Stimulated activated CD8-positive, alpha-beta memory T cell treated with anti-CD3 and anti-CD28 coated beads, Interleukin-7, amount 100 ng/mL, for 1 hour (primary cell): ENCODE results near the gene AGPS.
"Not testable (repeated sequence)": the region's sequence is repeated elsewhere in the genome, so short reads cannot be mapped to it uniquely, and the experiment has no call there.

Experiments
- DNase-seq, 2 donors: peaks; one replicate each; pipeline ENCODE4 v3.0.0-alpha.2; 2020; ENCODE audit warnings: low read depth in 2 of 2

AGPS gene

DNA sequence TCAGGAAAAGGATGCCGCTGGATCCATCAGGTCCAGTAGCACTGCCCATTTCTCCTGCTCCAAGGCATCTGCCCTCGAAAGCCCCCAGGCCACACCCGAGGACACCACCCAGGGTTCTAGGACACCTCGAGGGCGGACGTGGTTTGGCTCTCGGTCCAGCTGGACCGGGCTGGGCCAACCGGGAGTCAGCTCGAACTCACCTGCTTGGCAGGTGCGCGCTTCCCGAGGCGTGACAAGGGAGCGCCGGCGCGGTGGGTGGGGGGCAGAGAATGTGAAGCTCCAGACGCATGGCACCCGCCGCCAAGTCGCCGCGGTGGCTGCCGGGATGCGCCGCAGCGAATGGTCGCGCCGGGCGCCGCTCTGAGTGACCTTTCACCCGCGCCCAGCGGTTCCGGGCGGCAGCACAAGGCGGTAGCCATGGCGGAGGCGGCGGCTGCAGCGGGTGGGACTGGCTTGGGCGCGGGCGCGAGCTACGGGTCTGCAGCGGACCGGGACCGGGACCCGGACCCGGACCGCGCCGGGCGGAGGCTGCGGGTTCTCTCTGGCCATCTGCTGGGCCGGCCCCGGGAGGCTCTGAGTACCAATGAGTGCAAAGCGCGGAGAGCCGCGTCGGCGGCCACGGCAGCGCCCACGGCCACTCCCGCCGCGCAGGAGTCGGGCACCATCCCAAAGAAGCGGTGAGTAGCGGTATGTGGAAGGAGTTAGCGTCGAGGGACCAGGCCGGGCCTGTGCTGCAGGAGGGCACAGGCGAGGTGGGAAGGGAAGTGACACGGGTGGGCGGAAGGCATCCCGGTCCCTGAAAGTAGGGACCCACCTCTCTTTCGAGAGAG, at the start of gene AGPS:
AGPS (plus strand) TSS at position 401 of the 830 bp plus-strand sequence; CDS start at position 418, 17 bp downstream.
- DNase-seq = peak; percentile 46 to 53

DNA sequence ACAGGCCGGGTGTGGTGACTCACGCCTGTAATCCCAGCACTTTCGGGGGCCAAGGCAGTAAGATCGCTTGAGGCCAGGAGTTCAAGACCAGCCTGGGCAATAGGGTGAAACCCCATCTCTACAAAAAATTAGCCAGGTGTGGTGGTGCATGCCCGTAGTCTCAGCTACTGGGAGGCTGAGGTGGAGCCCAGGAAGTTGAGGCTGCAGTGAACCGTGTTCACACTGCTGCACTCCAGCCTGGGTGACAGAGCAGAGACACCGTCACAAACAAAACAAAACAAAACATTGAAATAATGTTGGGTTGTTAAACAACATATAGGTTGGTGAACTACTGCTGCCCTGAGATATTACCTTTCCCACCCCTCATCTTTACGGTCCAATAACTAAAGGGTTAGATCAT, 48.8 kb upstream of the AGPS start:
- DNase-seq = no peak

DNA sequence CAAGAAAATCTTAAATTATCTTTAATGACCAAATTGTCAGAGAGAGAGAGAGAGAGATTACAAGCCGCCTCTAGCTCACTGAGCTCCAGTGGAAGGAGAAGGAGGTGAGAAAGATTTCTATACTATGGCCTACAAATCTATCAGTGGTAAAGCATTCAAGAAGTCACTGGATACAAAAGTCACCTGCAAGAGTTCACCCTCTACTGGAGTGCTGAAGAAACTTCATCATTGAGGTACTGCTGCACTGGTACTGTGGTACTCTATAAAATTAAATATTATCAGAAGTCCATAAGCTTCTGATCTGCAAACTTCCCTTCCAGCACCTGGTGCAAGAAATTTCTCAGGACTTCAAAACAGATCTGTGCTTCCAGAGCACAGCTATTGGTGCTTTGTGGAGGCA, 48.3 kb upstream of the AGPS start:
- no peak for DNase-seq

DNA sequence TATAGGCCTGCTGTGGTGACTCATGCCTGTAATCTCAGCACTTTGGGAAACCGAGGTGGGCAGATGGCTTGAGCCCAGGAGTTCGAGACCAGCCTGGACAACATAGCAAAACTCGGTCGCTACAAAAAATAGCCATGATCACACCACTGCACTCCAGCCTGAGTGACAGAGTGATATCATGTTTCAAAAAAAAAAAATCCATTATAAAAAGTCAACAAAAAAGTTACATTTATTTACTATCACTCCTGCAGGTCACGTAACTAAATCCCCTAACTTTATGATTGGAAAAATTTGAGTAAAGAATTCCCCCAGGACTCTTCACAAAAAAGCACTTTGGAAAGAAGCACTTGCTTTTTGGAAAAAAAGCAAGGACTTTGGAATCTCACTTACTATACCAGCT, 46.4 kb upstream of the AGPS start:
- DNase-seq = no peak

DNA sequence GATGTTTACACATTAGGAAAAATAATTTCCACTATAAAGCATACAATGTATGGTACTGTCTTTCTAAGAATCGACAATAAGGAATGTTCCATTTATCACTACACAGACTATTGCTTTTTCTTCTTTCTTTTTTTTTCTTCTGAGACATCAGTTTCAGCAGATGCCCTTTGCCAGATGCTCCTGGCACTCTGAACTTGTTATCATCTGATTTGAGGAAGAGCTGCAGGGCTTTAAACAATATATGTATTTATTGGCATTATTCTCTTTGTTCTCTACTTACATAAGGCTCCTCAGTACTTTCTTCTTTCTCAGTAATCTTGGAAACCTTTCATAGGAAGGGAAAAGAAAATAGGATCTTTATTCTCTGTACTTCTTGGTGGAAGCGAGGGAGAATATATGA, 45.0 kb upstream of the AGPS start:
- no peak for DNase-seq

DNA sequence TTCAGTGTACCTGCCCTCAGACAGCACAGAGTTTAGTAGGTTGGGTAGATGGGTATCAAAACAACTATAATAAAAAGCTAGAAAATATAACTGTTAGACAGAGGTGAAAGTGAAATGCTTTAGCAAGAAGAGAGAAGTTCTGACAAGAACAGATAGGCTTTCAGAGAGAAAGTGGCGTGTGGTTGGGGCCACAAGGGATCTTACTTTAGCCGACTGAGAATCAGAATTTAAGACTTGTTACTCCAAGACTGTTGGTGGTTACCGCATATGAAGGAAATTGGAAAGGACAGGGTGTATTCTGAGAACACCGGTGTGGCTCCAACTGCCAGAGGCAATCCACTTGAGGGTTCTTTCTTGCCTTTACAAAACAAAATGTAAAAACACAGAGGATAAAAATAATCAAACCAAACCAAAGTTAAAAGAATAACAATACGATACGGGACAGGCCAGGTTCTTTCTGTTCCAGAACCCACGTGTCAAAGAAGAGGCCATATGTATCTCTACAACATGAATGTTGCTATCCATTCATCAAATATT, 44.4 kb upstream of the AGPS start:
- no peak for DNase-seq

DNA sequence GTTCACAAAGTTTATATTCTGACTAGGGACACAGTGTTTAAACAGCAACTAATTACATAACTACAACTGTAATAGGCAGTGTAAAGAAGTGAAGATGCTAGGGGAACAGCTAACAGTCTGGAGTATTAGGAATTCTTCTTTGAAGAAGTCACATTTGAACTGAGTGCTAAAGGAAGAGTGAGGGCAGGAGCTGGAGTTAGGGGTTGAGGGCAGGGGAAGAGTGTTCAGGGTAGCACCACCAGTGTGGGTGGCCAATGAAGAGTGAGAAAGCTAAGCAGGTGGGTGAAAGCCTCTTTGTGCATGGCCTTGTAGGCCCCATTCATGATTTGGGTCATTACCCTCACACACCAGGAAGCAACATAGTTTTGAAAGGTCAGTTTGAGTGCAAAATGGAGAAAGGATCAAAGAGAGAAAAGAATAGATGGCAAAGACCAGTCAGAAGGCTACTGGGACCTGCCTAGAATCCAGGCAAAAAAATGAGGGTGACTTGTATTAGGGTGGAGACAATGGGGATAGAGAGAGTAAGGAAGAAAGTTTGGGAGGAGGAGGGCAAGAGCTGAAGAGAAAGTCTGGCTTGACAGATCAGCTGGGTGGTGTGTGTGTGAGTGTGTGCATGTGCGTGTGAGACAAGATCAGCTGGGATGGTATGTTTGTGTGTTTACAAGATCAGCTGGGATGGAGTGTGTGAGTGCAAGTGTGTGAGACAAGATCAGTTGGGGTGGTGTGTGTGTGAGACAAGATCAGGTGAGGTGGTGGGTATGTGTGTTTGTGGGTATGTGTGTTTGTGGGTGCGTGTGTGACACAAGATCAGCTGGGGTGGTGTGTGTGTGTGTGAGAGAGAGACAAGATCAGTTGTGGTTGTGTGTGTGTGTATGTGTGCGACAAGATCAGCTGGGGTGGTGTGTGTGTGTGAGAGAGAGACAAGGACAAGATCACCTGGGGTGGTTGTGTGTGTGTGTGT, 43.6 kb upstream of the AGPS start:
- DNase-seq = no peak

DNA sequence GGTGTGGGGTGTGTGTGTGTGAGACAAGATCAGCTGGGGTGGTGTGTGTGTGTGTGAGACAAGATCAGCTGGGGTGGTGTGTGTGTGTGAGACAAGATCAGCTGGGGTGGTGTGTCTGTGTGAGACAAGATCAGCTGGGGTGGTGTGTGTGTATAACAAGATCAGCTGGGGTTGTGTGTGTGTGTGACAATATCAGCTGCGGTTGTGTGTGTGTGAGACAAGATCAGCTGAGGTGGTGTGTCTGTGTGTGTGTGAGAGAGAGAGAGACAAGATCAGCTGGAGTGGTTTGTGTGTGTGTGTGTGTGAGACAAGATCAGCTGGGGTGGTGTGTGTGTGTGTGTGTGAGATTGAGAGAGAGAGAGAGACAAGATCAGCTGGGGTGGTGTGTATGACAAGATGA, 41.9 kb upstream of the AGPS start:
- DNase-seq = not testable (repeated sequence)

DNA sequence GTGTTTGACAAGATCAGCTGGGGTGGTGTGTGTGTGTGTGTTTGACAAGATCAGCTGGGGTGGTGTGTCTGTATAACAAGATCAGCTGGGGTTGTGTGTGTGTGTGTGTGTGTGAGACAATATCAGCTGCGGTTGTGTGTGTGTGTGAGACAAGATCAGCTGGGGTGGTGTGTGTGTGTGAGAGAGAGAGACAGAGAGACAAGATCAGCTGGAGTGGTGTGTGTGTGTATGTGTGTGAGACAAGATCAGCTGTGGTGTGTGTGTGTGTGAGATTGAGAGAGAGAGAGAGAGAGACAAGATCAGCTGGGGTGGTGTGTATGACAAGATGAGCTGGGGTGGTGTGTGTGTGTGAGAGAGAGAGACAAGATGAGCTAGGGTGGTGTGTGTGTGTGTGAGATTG, 41.5 kb upstream of the AGPS start:
- DNase-seq = not testable (repeated sequence)

DNA sequence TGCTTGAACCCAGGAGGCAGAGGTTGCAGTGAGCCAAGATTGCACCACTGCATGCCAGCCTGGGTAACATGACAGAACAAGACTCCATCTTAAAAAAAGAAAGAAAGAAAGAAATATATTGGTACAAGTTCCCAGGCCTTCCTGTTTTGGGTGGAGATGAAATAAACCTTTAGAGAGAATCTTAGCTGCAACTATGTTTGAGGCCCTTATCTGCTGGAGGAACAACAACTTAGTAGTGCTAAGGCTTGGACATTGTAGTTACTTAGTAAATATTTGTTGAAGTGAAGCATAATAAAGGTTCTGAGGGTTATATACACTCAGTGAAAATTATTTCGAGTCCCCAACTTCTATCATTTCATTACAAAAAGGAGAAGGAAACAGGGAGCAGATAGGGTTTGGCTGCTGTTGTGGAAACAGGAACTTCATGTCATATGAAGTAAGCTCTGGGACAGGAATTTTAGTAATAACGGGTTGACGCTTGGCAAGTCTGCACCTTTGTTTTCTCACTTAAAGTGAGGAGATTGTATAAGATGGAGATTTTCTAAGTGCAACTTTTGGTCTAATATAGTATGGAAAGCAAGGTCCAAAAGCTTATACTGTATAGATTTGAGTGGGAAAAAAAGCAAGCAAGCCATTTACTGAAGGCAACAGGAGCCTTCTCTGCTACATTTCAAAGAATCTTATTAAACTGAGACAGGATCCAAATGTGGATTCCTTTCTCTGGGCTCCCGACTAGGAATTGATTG, 40.0 kb upstream of the AGPS start:
- DNase-seq = no peak

DNA sequence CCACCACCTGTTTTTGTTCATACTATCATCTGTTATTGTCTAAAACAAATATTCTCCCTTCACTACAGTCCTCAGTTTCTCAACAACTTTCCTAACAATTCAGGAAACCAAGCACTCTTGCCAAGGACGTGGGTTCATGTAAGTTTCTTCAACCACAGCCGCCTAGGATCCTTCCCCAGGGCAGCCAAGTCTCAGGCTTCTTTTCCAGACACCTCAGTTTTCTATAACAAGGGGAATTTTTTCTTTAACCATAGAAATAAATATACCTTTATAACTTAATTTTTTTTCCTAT, 39.4 kb upstream of the AGPS start:
- DNase-seq = no peak

DNA sequence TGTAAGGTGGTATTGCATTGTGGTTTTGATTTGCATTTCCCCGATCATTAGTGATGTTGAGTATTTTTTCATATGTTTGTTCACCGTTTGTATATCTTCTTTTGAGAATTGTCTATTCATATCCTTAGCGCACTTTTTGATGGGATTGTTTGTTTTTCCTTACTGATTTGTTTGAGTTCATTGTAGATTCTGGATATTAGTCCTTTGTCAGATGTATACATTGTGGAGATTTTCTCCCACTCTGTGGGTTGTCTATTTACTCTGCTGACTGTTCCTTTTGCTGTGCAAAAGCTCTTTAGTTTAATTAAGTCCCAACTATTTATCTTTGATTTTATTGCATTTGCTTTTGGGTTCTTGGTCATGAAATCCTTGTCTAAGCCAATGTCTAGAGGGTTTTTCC, 38.0 kb upstream of the AGPS start:
- not testable (repeated sequence) for DNase-seq

DNA sequence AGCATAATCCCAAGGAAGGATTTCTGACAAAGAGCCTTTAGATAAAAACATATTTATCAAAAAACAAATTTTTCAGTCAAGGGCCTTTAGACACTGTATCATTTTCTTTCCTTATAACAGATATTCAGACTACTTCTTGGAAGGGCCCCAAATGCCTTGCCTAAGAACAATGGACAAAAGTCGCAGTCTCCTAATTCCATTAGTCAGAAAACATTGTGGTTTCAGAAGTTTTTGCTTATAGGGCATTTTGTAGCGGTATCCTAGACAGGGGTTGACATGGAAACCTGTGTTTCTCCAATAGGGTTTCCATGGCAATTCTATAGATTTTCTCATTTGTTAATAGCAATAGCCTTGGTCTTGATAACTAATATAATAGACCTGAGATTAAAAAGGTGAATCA, 36.7 kb upstream of the AGPS start:
- DNase-seq = no peak

DNA sequence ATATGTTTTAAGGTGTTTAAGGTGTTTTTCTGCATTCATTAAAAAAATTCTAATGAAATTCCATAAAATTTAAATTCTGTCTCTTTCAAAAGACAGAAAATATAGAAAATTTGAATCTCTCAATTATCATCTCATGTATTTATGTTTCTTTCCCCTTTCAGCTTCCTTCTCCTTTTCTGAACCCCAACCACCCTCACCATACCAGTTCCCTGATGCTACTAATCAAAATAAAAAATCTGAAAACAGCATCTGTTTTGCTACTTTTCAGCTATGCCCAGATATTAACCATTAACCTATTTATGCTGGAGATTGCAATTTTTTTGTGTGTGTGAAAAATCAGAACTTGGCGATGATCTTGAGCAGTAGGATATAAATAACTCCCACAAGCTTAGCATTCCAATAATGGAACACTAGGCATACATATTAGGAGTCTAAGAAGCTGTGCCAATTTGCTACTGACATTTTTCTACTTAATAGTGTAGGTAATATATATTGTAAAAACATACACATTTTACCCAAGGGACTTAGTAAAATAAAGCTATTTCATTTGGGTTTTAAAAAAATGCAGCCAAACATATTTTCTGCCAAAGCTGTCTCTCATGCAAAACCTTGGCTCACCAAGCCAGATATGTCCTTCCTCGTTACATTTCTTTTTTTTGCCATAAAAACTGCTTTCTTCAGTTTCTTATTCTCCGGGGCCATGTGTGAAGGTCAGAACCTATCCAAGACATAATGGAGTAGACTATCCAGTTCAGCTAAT, 32.6 kb upstream of the AGPS start:
- DNase-seq = no peak

DNA sequence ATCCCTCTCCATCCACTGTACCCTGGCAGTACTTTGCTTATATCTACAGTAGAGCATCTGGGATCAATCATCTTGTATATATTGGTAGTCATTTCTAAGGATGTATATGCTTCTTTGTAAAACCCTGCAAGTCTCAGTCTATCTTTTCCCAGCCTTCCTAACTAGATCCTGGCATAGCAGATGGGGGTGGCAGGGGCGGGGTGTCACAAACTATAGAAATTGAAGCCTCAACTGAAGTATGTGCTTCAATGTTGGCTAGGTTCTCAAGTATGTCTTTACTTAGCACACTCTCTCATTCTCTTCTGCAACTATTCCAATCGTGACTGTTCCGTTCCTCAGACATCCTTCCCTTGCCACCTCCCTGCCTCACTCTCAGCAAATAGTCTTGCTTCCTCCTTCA, 30.1 kb upstream of the AGPS start:
- DNase-seq = no peak

DNA sequence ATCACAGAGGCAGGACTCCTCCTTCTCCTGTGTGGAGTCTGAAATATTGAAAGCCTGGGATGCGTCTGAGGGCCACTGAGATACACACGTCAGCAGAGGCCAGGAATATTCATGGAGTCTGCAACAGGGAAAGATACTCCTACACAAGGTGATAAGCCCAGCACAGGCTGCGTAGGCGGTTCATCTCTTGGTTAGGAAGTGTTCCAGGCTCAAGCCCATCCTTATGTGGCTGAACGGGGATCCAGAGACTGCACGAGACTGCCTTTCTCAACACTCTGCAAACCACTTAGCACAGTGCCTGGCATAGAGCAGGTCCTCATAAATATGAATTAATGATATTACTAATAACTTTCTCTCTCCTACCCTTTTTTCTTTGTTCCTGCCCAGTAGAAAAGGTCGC, 29.2 kb upstream of the AGPS start:
- DNase-seq = no peak

DNA sequence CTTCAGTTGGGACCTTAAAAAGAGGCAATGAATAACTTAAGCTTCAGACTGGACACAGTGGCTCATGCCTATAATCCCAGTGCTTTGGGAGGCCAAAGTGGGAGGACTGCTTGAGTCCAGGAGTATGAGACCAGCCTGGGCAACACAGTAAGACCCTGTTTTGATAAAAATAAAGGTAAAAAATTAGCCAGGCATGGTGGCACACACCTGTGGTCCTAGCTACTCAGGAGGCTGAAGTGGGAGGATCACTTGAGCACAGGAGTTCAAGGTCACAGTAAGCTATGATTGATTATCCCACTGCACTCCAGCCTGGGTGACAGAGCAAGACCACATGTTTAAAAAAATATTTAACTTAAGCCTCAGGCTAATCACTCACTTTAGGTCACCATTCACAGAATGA, 26.8 kb upstream of the AGPS start:
- DNase-seq = not testable (repeated sequence)

DNA sequence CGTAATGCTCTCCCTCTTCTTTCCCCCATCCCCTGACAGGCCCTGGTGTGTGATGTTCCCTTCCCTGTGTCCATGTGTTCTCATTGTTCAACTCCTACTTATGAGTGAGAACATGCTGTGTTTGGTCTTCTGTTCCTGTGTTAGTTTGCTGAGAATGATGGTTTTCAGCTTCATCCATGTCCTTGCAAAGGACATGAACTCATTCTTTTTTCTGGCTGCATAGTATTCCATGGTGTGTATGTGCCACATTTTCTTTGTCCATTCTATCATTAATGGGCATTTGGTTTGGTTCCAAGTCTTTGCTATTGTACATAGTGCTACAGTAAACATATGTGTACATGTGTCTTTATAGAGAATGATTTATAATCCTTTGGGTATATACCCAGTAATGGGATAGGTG, 24.6 kb upstream of the AGPS start:
- not testable (repeated sequence) for DNase-seq

DNA sequence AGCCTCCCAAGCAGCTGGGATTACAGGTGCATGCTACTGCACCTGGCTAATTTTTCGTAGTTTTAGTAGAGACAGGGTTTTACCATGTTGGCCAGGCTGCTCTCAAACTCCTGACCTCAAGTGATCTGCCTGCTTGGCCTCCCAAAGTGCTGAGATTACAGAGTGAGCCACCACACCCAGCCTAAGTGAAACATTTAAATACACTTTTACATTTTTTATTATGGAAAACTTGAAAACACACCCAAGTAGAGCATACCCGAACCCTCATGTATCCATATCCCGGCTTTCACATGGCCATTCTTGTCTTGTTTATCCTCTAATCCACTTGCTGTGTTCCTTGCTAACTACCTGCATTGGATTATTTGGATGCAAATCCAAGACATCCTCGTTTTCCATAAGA, 13.2 kb upstream of the AGPS start:
- DNase-seq = no peak

DNA sequence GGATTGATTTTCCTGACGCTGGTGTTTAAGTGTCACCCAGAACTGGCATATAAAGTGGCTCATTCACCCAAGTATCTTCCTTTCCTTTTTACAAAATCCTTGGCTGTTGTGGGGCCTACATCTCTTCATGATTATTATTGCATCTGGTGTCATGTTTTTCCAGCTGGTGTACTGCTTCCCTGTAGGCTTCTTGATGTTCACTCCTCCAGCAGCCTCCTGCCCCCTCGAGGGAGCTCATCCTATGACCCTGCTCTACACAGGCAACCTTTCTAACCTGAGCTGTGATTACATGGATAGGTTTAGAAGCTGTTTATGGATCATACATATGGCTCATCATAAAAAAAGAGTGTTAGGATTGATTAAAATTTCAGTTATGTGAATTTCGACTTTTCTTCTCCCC, 12.4 kb upstream of the AGPS start:
- no peak for DNase-seq

DNA sequence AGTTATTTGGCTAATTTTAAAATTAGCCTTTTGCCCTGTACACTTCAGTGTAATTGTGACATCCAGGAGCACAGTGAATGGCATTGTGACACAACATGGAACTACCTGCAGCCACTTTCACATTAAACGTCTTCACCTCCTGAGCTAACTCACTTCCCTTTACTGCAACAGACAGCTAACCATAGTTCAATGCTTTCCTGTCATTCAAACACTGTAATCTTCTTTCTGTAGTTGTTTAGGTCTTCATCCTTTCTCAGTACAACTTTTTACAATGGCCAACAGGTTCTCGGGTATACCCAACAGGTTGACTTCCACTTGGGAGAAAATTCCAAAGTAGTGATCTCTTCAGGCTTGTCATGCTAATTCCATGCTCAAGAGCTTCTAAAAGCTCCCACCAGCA, 8.6 kb upstream of the AGPS start:
- no peak for DNase-seq
